HepG2 (cell line): ENCODE results near the gene PA2G4. TPM values are rescaled to one million over a fixed set of nuclear protein-coding genes. Genes with fewer than 3 reads are reported as not detected.

ENCODE experiments used
- ATF3 ChIP-seq: sonication (generic); formaldehyde crosslinking; IDR thresholded peaks from 2 replicates; pipeline ENCODE4 v1.4.0; 2020; ENCODE audit warnings: missing genetic modification reagents
- CREB1 ChIP-seq, 2 experiments: fragments of 450-650 bp in 1 of 2; IDR thresholded peaks; 2 replicates each; pipeline ENCODE4 v1.6.1; 2016 to 2017; ENCODE audit warnings: control low read depth in 1 of 2, mild to moderate bottlenecking in 1 of 2, missing compliant biosample characterization in 1 of 2, missing genetic modification characterization in 1 of 2
- ETV6 ChIP-seq: sonication (generic); formaldehyde crosslinking; conservative IDR thresholded peaks from 2 replicates; pipeline ENCODE4 v1.4.0; 2020; ENCODE audit warnings: missing genetic modification reagents
- FUBP1 ChIP-seq: sonication (generic); formaldehyde crosslinking; IDR thresholded peaks from 2 replicates; pipeline ENCODE4 v1.5.1; 2020; ENCODE audit warnings: missing genetic modification reagents, mild to moderate bottlenecking, borderline replicate concordance
- PCBP2 ChIP-seq: fragments of 200-400 bp; formaldehyde crosslinking; optimal IDR thresholded peaks from 2 replicates; pipeline ENCODE3; 2018; ENCODE audit warnings: low read length, low read depth; ENCODE audit not compliant: poor library complexity, severe bottlenecking
- RFX3 ChIP-seq: IDR thresholded peaks from 2 replicates; pipeline ENCODE4 v1.6.1; 2016; ENCODE audit warnings: missing biosample characterization, missing genetic modification reagents
- RFXANK ChIP-seq: IDR thresholded peaks from 2 replicates; pipeline ENCODE4 v1.6.1; 2016
- ZNF143 ChIP-seq: sonication (generic); formaldehyde crosslinking; IDR thresholded peaks from 2 replicates; pipeline ENCODE4 v1.4.0; 2020; ENCODE audit warnings: missing genetic modification reagents
- ZNF276 ChIP-seq: sonication (generic); formaldehyde crosslinking; IDR thresholded peaks from 2 replicates; pipeline ENCODE4 v1.4.0; 2020; ENCODE audit warnings: mild to moderate bottlenecking, low read depth, missing genetic modification reagents
- ZNF414 ChIP-seq: sonication (generic); formaldehyde crosslinking; IDR thresholded peaks from 2 replicates; pipeline ENCODE4 v1.5.0; 2020; ENCODE audit warnings: missing genetic modification reagents
- ZNF670 ChIP-seq: sonication (generic); formaldehyde crosslinking; IDR thresholded peaks from 2 replicates; pipeline ENCODE4 v1.8.0; 2022; ENCODE audit warnings: mild to moderate bottlenecking, missing genetic modification reagents, borderline replicate concordance
- ZNF724P ChIP-seq: sonication (generic); formaldehyde crosslinking; IDR thresholded peaks from 2 replicates; pipeline ENCODE4 v1.8.0; 2022; ENCODE audit warnings: missing genetic modification reagents, borderline replicate concordance
- ZNF768 ChIP-seq: sonication (generic); formaldehyde crosslinking; IDR thresholded peaks from 2 replicates; pipeline ENCODE4 v1.4.0; 2020; ENCODE audit warnings: missing genetic modification reagents
- ZNF780A ChIP-seq: sonication (generic); formaldehyde crosslinking; IDR thresholded peaks from 2 replicates; pipeline ENCODE4 v1.8.0; 2022; ENCODE audit warnings: mild to moderate bottlenecking, missing genetic modification reagents, moderate library complexity
- polyA plus RNA-seq, 8 experiments: library from polyadenylated mRNA; depleted of rRNA in 3 of 8; stranded (reverse) in 7 of 8; unstranded in 1 of 8; fragments of >200 nt; fragmentation: Illumina TruSeq in 4 of 8; extraction: Trizol in 4 of 8; gene quantifications; 2 replicates each; pipeline versions ENCODE4 v1.2.1 to v1.2.3, GENCODE V29; 2011 to 2016; ENCODE audit warnings: low read depth in 4 of 8, missing spikeins in 1 of 8, mixed read lengths in 1 of 8; ENCODE audit not compliant: insufficient read depth in 1 of 8
- total RNA-seq, 5 experiments: library from RNA; depleted of rRNA; stranded (reverse); fragments of >200 nt; fragmentation: Illumina TruSeq; extraction: Trizol; gene quantifications; 2 replicates each; pipeline ENCODE4 v1.2.3, GENCODE V29; 2016; ENCODE audit warnings: low read depth in 1 of 5
- TF ChIP-seq, protein P1 (sequence below): sonication (generic); formaldehyde crosslinking; IDR thresholded peaks from 2 replicates; pipeline ENCODE4 v1.4.0; 2020; ENCODE audit warnings: low read depth, mild to moderate bottlenecking, missing genetic modification reagents
- TF ChIP-seq, protein P2 (sequence below): sonication (generic); formaldehyde crosslinking; IDR thresholded peaks from 2 replicates; pipeline ENCODE4 v1.9.0; 2021; ENCODE audit warnings: missing genetic modification reagents, mild to moderate bottlenecking, borderline replicate concordance
- TF ChIP-seq, protein P3 (sequence below): sonication (generic); formaldehyde crosslinking; IDR thresholded peaks from 2 replicates; pipeline ENCODE4 v1.4.0; 2020; ENCODE audit warnings: mild to moderate bottlenecking, missing genetic modification reagents

The PA2G4 gene
- total and polyA plus RNA-seq, 2 of the 13 experiments (the other 11 are each of a cell fraction or from before 2014, with no cell fraction given), result 147 to 240 TPM

DNA sequence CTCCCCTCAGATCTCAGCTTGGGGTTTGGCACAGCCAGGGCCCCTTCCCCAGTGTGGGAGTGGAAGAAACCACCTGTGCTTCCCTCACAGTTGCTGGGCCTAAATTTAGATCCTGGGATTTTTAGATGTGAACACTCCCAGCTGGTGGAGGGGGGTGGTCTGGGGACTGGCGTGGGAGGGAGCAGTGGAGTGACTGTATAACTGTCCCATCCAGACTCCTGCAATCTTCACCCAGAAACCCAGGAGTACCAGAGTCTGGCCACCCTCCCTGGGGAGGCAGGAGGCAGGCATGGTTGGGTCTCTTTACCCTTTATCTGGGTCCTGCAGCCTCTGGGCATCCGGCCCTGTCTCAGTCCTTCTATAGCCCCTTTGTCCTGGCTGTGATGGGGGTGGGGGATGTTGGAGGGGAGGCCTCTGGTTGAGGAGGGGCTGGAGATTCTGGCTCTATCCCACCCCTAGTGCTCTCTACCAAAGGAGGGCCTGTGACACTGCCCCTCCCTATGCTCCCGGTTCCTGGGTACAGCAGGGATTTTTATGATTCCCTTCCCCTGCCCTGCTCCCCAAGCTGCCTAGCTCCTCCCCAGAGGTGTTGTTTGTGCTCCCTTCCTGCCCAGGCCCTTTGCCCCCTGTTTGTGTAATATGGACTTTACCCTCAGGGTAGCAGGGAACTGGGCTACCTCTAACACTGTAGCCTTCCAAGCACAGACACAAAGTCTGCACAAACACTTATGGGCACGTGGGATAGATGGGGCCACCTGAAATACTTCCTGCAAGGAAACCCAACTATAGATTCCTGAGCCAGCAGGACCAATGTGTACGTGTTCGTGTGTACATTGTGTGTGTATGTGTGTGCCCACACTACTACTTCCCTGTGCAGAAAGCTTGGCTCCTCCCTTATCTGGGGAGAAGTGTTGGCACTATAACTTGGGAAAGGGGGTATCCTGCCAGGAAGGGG, 22.7 kb upstream of the PA2G4 start (continued):
- peak; percentile 78; the same call in 1 of the 2 replicates for TF ChIP-seq FUBP1 (CRISPR knock-in tag)
- TF ChIP-seq CREB1 (IDR thresholded peaks at IDR 0.05), result no peak
- peak; percentile 82 for TF ChIP-seq CREB1 (CRISPR knock-in tag; IDR thresholded peaks at IDR 0.05)
- peak; percentile 75; the same call in 1 of the 2 replicates for TF ChIP-seq RFXANK (CRISPR knock-in tag)
- TF ChIP-seq ZNF780A, result peak; percentile 87; the same call in 1 of the 2 replicates
- TF ChIP-seq ZNF143 (CRISPR knock-in tag), result peak; percentile 68; the same call in 1 of the 2 replicates
- no peak; the same call in 1 of the 2 replicates for TF ChIP-seq ZNF724P (CRISPR knock-in tag)
- peak; percentile 56; the same call in 1 of the 2 replicates for TF ChIP-seq ATF3 (CRISPR knock-in tag)
- TF ChIP-seq, protein P1, sequence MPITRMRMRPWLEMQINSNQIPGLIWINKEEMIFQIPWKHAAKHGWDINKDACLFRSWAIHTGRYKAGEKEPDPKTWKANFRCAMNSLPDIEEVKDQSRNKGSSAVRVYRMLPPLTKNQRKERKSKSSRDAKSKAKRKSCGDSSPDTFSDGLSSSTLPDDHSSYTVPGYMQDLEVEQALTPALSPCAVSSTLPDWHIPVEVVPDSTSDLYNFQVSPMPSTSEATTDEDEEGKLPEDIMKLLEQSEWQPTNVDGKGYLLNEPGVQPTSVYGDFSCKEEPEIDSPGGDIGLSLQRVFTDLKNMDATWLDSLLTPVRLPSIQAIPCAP (CRISPR knock-in tag), result 0 out of 2 replicates have a peak, but pooled peaks have one; percentile 24
- TF ChIP-seq, protein P2, sequence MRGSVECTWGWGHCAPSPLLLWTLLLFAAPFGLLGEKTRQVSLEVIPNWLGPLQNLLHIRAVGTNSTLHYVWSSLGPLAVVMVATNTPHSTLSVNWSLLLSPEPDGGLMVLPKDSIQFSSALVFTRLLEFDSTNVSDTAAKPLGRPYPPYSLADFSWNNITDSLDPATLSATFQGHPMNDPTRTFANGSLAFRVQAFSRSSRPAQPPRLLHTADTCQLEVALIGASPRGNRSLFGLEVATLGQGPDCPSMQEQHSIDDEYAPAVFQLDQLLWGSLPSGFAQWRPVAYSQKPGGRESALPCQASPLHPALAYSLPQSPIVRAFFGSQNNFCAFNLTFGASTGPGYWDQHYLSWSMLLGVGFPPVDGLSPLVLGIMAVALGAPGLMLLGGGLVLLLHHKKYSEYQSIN (CRISPR knock-in tag), result no peak
- 0 out of 2 replicates have a peak, but pooled peaks have one; percentile 29 for TF ChIP-seq ZNF414 (CRISPR knock-in tag)
- TF ChIP-seq ETV6 (CRISPR knock-in tag), result peak; percentile 52; the same call in 1 of the 2 replicates
- TF ChIP-seq, protein P3, sequence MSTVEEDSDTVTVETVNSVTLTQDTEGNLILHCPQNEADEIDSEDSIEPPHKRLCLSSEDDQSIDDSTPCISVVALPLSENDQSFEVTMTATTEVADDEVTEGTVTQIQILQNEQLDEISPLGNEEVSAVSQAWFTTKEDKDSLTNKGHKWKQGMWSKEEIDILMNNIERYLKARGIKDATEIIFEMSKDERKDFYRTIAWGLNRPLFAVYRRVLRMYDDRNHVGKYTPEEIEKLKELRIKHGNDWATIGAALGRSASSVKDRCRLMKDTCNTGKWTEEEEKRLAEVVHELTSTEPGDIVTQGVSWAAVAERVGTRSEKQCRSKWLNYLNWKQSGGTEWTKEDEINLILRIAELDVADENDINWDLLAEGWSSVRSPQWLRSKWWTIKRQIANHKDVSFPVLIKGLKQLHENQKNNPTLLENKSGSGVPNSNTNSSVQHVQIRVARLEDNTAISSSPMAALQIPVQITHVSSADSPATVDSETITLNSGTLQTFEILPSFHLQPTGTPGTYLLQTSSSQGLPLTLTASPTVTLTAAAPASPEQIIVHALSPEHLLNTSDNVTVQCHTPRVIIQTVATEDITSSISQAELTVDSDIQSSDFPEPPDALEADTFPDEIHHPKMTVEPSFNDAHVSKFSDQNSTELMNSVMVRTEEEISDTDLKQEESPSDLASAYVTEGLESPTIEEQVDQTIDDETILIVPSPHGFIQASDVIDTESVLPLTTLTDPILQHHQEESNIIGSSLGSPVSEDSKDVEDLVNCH (CRISPR knock-in tag), result no peak
- peak; percentile 93; the same call in 1 of the 2 replicates for TF ChIP-seq ZNF276 (CRISPR knock-in tag)
- TF ChIP-seq ZNF670 (CRISPR knock-in tag), result peak; percentile 70; the same call in 1 of the 2 replicates
- no peak for TF ChIP-seq ZNF768 (CRISPR knock-in tag)
- no peak for TF ChIP-seq PCBP2
- TF ChIP-seq RFX3, result 0 out of 2 replicates have a peak, but pooled peaks have one; percentile 22
